K562 (cell line): ENCODE data around the gene LHPP. TPM values are rescaled to one million over a fixed set of nuclear protein-coding genes. Genes with fewer than 3 reads are reported as not detected.

Experiments used
- ATAC-seq: fragments of 200-7000 bp; cut with Tn5 transposase; 3 replicates; pipeline ENCODE4 v1.9.1; 2020; ENCODE audit warnings: moderate library complexity
- BruUV-seq: library from RNA; stranded (reverse); fragments of 400-500 nt; replicated peaks from 2 replicates; lab custom pipeline; 2021; lab: Mats Ljungman, UMichigan
- CTCF ChIA-PET: fragments of 300-600 bp; formaldehyde crosslinking; extraction: SDS; loops from one replicate; lab custom pipeline; 2021; ENCODE audit warnings: low intra/inter-chr PET ratio; lab: Yijun Ruan, JAX
- POLR2A ChIA-PET: fragments of 300-600, 350-650 bp; sonication (Branson Sonifier 250); formaldehyde crosslinking; extraction: SDS; loops from one replicate; lab custom pipeline; 2021; ENCODE audit warnings: antibody characterized with exemption, inconsistent platforms; lab: Yijun Ruan, JAX
- DNase-seq, 4 experiments: peaks; one replicate each; pipeline versions ENCODE4 v3.0.0 to v3.0.0-alpha.2; 2011 to 2018; ENCODE audit warnings: low spot score in 3 of 4, mixed read lengths in 3 of 4; ENCODE audit errors: extremely low read depth in 1 of 4
- FAIRE-seq: peaks from 2 replicates; lab custom pipeline; 2011; peaks lifted over from hg19 to GRCh38; lab: Jason Lieb, UNC
- H2AFZ ChIP-seq: 2 replicates; pipeline ENCODE4 v1.6.0; 2011; ENCODE audit warnings: low read depth, low read length, control low read depth, inconsistent platforms
- H3K27ac ChIP-seq: fragments of 200-600 bp; 3 replicates; pipeline ENCODE4 v1.8.0; 2011; ENCODE audit warnings: low read depth, mild to moderate bottlenecking, control low read depth, inconsistent platforms, low read length, moderate library complexity, mixed read lengths; ENCODE audit errors: extremely low read depth
- H3K27me3 ChIP-seq, 2 experiments: fragments of 300-600 bp in 1 of 2; 2 replicates in 1 of 2; 3 replicates in 1 of 2; pipeline versions ENCODE4 v1.6.0 to v1.8.0; 2011; ENCODE audit warnings: inconsistent platforms in 2 of 2, low read length in 2 of 2, mild to moderate bottlenecking in 1 of 2, mixed read lengths in 1 of 2, moderate library complexity in 1 of 2; ENCODE audit not compliant: control insufficient read depth in 2 of 2, insufficient read depth in 2 of 2
- H3K36me3 ChIP-seq: fragments of 300-600 bp; 3 replicates; pipeline ENCODE4 v1.8.0; 2011; ENCODE audit warnings: mild to moderate bottlenecking, low read length, inconsistent platforms; ENCODE audit not compliant: control insufficient read depth, insufficient read depth
- H3K4me1 ChIP-seq, 2 experiments: fragments of 200-600 bp in 1 of 2; replicated peaks in 1 of 2; 2 replicates in 1 of 2; 3 replicates in 1 of 2; pipeline versions ENCODE4 v1.5.1 to v1.8.0; 2011; ENCODE audit warnings: inconsistent platforms in 2 of 2, low read length in 2 of 2, mild to moderate bottlenecking in 1 of 2, mixed read lengths in 1 of 2, moderate library complexity in 1 of 2; ENCODE audit not compliant: control insufficient read depth in 2 of 2, insufficient read depth in 2 of 2
- H3K4me2 ChIP-seq: 2 replicates; pipeline ENCODE4 v1.6.1; 2011; ENCODE audit warnings: low read length, control low read depth, inconsistent platforms, mixed read lengths; ENCODE audit not compliant: insufficient read depth
- H3K4me3 ChIP-seq: fragments of 200-600 bp; sonication (generic), shearing (Covaris generic); 2 replicates; pipeline ENCODE4 v1.5.1; 2016; ENCODE audit warnings: control low read depth, inconsistent platforms
- H3K79me2 ChIP-seq: fragments of 200-600 bp; 3 replicates; pipeline ENCODE4 v1.8.0; 2011; ENCODE audit warnings: low read length, inconsistent platforms; ENCODE audit not compliant: control insufficient read depth, insufficient read depth
- H3K9ac ChIP-seq, 2 experiments: 2 replicates each; pipeline versions ENCODE4 v1.6.0 to v1.6.1; 2011; ENCODE audit warnings: low read depth in 2 of 2, low read length in 2 of 2, control low read depth in 1 of 2, inconsistent platforms in 1 of 2, mild to moderate bottlenecking in 1 of 2, mixed read lengths in 1 of 2; ENCODE audit not compliant: insufficient read depth in 1 of 2
- H3K9me1 ChIP-seq: one replicate; pipeline ENCODE4 v1.6.0; 2011; ENCODE audit warnings: inconsistent platforms, mild to moderate bottlenecking, low read length, moderate library complexity; ENCODE audit not compliant: control insufficient read depth, insufficient read depth
- H3K9me3 ChIP-seq: replicated peaks from 2 replicates; pipeline ENCODE4 v1.5.1; 2011; ENCODE audit warnings: low read depth, low read length, inconsistent platforms; ENCODE audit not compliant: control insufficient read depth, insufficient read depth
- H4K20me1 ChIP-seq: replicated peaks from 2 replicates; pipeline ENCODE4 v1.6.1; 2011; ENCODE audit warnings: low read length, inconsistent platforms, mixed read lengths; ENCODE audit not compliant: control insufficient read depth, insufficient read depth
- CBX5 ChIP-seq: IDR thresholded peaks from 2 replicates; pipeline ENCODE4 v1.6.1; 2014; ENCODE audit warnings: low read depth, borderline replicate concordance
- DIDO1 ChIP-seq: fragments of 450-650 bp; IDR thresholded peaks from 2 replicates; pipeline ENCODE4 v1.6.1; 2016; ENCODE audit warnings: low read depth, missing biosample characterization, missing genetic modification characterization
- ELF1 ChIP-seq: fragments of 200-800 bp; sonication (Bioruptor generic); IDR thresholded peaks from 2 replicates; pipeline ENCODE4 v1.6.1; 2016; ENCODE audit warnings: missing genetic modification characterization, missing compliant biosample characterization
- SRSF3 ChIP-seq: fragments of 200-400 bp; formaldehyde crosslinking; IDR thresholded peaks from 2 replicates; pipeline ENCODE4 v1.6.1; 2016; ENCODE audit warnings: mild to moderate bottlenecking, low read length, moderate library complexity; ENCODE audit not compliant: insufficient read depth
- WGBS: fragments of 100-300 bp; shearing (Covaris generic); methylation state at CpG from one replicate; pipeline ENCODE4 v1.1.6; 2016; ENCODE audit warnings: low coverage, mixed read lengths; ENCODE audit not compliant: insufficient coverage; ENCODE audit errors: missing lambda C conversion rate; 5-methylcytosine and 5-hydroxymethylcytosine counted together
- in situ Hi-C: fragments of 300-500 bp; cut with MboI; formaldehyde crosslinking; loops from 4 replicates; pipeline ENCODE4 v1.15.0; 2018; ENCODE audit warnings: inconsistent platforms, mixed read lengths
- intact Hi-C: fragments of 100-400 bp; cut with micrococcal nuclease; formaldehyde crosslinking; loops from 2 replicates; pipeline ENCODE4 v1.14.2; 2022
- polyA plus RNA-seq, 8 experiments: library from polyadenylated mRNA; depleted of rRNA in 4 of 8; stranded (reverse) in 5 of 8; unstranded in 3 of 8; fragments of >200 nt; fragmentation: Nextera tagmentation in 2 of 8; fragmentation: Illumina TruSeq in 1 of 8; extraction: Ambion mirVana in 2 of 8; extraction: Trizol in 1 of 8; gene quantifications; 2 replicates each; pipeline versions ENCODE4 v1.2.1 to v1.2.3, GENCODE V29; 2011 to 2014; ENCODE audit warnings: inconsistent platforms in 1 of 8, missing spikeins in 1 of 8
- total RNA-seq, 7 experiments: library from RNA; depleted of rRNA in 6 of 7; stranded (reverse); fragments of >200 nt in 6 of 7; fragmentation: Illumina TruSeq in 2 of 7; extraction: Trizol in 2 of 7; gene quantifications; 2 replicates each; pipeline versions ENCODE4 v1.2.1 to v1.2.3, GENCODE V29; 2011 to 2021; ENCODE audit warnings: low replicate concordance in 1 of 7

Gene LHPP
- total and polyA plus RNA-seq, 9 of the 15 experiments (the other 6 are each of a cell fraction or from before 2014, with no cell fraction given), result 0.34 to 7.4 (median 3.0) TPM

DNA sequence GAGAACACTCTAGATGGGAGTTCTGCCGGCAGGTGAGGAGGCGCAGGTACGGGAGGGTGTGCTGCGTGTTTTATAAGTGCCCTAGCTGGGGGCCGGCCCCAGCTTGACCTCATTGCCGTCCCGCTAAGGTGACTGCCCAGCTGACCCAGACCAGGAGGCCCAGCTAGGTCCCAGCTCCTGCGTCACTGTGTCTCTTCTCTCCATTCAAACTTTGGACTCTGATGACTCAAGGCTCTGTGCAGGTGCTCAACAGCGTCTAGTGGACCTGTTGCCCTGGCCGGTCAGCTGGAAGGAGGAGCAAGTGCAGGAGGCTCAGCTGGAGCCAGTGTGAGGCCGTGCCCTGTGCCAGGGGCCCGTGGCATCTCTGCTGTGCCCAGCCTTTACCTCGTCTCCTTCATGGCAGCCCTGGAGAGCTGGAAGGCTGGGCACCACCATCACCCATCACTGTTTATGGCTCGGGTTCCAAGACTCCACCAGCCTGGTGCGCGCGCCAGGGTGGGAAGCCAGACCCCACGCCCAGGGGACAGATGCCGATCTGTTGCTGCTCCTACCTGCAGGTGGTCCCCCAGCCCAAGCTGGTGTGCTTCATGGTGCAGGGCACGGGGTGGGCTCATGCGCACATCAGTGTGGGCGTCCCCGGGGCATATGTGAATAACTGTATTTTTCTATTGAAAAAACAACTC lies 14.6 kb downstream of the LHPP start:
- H3K79me2 ChIP-seq, result no peaks in the 10 kb centered on the region
- no peak for ATAC-seq
- no peaks in the 10 kb centered on the region for H4K20me1 ChIP-seq
- no peaks in the 10 kb centered on the region for H3K9me3 ChIP-seq
- no peak overlapping the region for H2AFZ ChIP-seq
- no peaks in the 10 kb centered on the region for H3K36me3 ChIP-seq
- 74% methylated on average over 19 of the region's 23 CpGs for WGBS
- no peak overlapping the region for H3K4me3 ChIP-seq
- H3K27ac ChIP-seq, result no peak overlapping the region
- FAIRE-seq, result no peak
- no peak for DNase-seq
- no peak overlapping the region for H3K4me2 ChIP-seq
- no TSS peak for BruUV-seq
- TF ChIP-seq CBX5, result no peak
- TF ChIP-seq ELF1 (tag), result no peak
- no peak for TF ChIP-seq SRSF3
- TF ChIP-seq DIDO1 (tag), result no peak
- ChIA-PET CTCF (no interaction called here), POLR2A (no interaction called here)
- in situ Hi-C loops, result no loop called here
- H3K4me1 ChIP-seq, result peaks cover 2 to 15% of the 10 kb centered on the region in 2 experiments; a peak in 4 of 5 replicates
- peak overlapping the region in 1 of 2 experiments; percentile 9; a peak in 1 of 4 replicates for H3K9ac ChIP-seq
- no peaks in the 10 kb centered on the region for H3K27me3 ChIP-seq
- intact Hi-C loops, result no loop called here
- no peaks in the 10 kb centered on the region for H3K9me1 ChIP-seq
